A549 (cell line): Measurements from ENCODE around the gene FILIP1L. TPM values are rescaled to one million over a fixed set of nuclear protein-coding genes. Genes with fewer than 3 reads are reported as not detected.

ENCODE experiments used
- ATAC-seq, 2 experiments: fragments of 200-7000 bp in 1 of 2; fragments of >200 bp in 1 of 2; cut with Nextera tagmentation in 1 of 2; cut with Tn5 transposase in 1 of 2; 3 replicates each; pipeline versions ENCODE4 v1.8.0 to v1.9.1; 2018 to 2020; ENCODE audit warnings: mild to moderate bottlenecking in 1 of 2, moderate library complexity in 1 of 2
- CTCF ChIA-PET: fragments of 300-600 bp; sonication (Branson Sonifier 250); formaldehyde crosslinking; extraction: SDS; loops from one replicate; lab custom pipeline; 2021; ENCODE audit warnings: antibody characterized with exemption, inconsistent platforms; lab: Yijun Ruan, JAX
- POLR2A ChIA-PET: fragments of 350-600 bp; formaldehyde crosslinking; extraction: SDS; loops from one replicate; lab custom pipeline; 2021; ENCODE audit warnings: antibody characterized with exemption, inconsistent platforms; lab: Yijun Ruan, JAX
- DNase-seq, 2 experiments: peaks; one replicate each; pipeline versions ENCODE4 v3.0.0 to v3.0.0-alpha.2; 2011 to 2016; ENCODE audit warnings: low read depth in 1 of 2, low spot score in 1 of 2
- FAIRE-seq: peaks from 2 replicates; lab custom pipeline; 2011; peaks lifted over from hg19 to GRCh38; lab: Jason Lieb, UNC
- H3K27ac ChIP-seq, 2 experiments: fragments of >200 bp; sonication (Bioruptor Twin); formaldehyde crosslinking; 3 replicates each; pipeline ENCODE4 v1.5.1; 2016 to 2017
- H3K4me1 ChIP-seq: fragments of >200 bp; sonication (Bioruptor Twin); formaldehyde crosslinking; 3 replicates; pipeline ENCODE4 v1.6.1; 2016
- H3K4me2 ChIP-seq: fragments of >200 bp; sonication (Bioruptor Twin); formaldehyde crosslinking; 3 replicates; pipeline ENCODE4 v1.6.1; 2016
- H3K4me3 ChIP-seq: fragments of >200 bp; sonication (Bioruptor Twin); formaldehyde crosslinking; 3 replicates; pipeline ENCODE4 v1.5.1; 2016
- H3K9me3 ChIP-seq: fragments of >200 bp; sonication (Bioruptor Twin); formaldehyde crosslinking; 3 replicates; pipeline ENCODE4 v1.6.1; 2016
- ATOH8 ChIP-seq: fragments of 250-450 bp; sonication (Bioruptor Pico); IDR thresholded peaks from 2 replicates; pipeline ENCODE4 v1.5.0; 2020; ENCODE audit warnings: low read depth, mild to moderate bottlenecking, moderate library complexity
- BHLHE40 ChIP-seq: IDR thresholded peaks from 2 replicates; pipeline ENCODE4 v1.6.1; 2012; ENCODE audit warnings: low read depth, low read length, inconsistent platforms
- CBX2 ChIP-seq: fragments of 200-600 bp; sonication (generic); IDR thresholded peaks from 2 replicates; pipeline ENCODE4 v1.6.1; 2016; ENCODE audit warnings: low read depth, mild to moderate bottlenecking, borderline replicate concordance
- CBX8 ChIP-seq: fragments of 200-600 bp; sonication (generic); IDR thresholded peaks from 2 replicates; pipeline ENCODE4 v1.6.1; 2016
- EP300 ChIP-seq, 2 experiments: fragments of >200 bp; sonication (Bioruptor Twin); formaldehyde crosslinking; IDR thresholded peaks; 2 replicates in 1 of 2; 3 replicates in 1 of 2; pipeline ENCODE4 v1.6.1; 2016 to 2017
- FOSB ChIP-seq: fragments of 250-450 bp; sonication (Bioruptor Pico); IDR thresholded peaks from 2 replicates; pipeline ENCODE4 v1.5.0; 2020; ENCODE audit warnings: mild to moderate bottlenecking, moderate library complexity
- FOSL2 ChIP-seq, 2 experiments: fragments of 450-650 bp in 1 of 2; fragments of >200 bp in 1 of 2; sonication (Bioruptor Twin) in 1 of 2; formaldehyde crosslinking; IDR thresholded peaks; 2 replicates each; pipeline versions ENCODE4 v1.5.0 to v1.6.1; 2016 to 2020; ENCODE audit warnings: mild to moderate bottlenecking in 1 of 2, moderate library complexity in 1 of 2
- FOXS1 ChIP-seq: fragments of 250-450 bp; sonication (Bioruptor Pico); IDR thresholded peaks from 2 replicates; pipeline ENCODE4 v1.5.0; 2020; ENCODE audit warnings: mild to moderate bottlenecking, moderate library complexity
- GATA3 ChIP-seq: IDR thresholded peaks from 2 replicates; pipeline ENCODE4 v1.6.1; 2012; ENCODE audit warnings: borderline replicate concordance
- HES2 ChIP-seq: fragments of >200 bp; sonication (Bioruptor Twin); formaldehyde crosslinking; IDR thresholded peaks from 2 replicates; pipeline ENCODE4 v1.6.1; 2016
- HEYL ChIP-seq: fragments of 250-450 bp; sonication (Bioruptor Pico); IDR thresholded peaks from 2 replicates; pipeline ENCODE4 v1.8.0; 2021; ENCODE audit warnings: mild to moderate bottlenecking, moderate library complexity
- HMGXB4 ChIP-seq: fragments of 250-450 bp; sonication (Bioruptor Pico); IDR thresholded peaks from 2 replicates; pipeline ENCODE4 v1.5.0; 2021; ENCODE audit warnings: mild to moderate bottlenecking, moderate library complexity, borderline replicate concordance
- HOXA7 ChIP-seq: fragments of 250-450 bp; sonication (Bioruptor Pico); IDR thresholded peaks from 2 replicates; pipeline ENCODE4 v1.5.0; 2020; ENCODE audit warnings: mild to moderate bottlenecking, moderate library complexity
- MAZ ChIP-seq: fragments of 150-350 bp; IDR thresholded peaks from 2 replicates; pipeline ENCODE4 v1.6.1; 2014; ENCODE audit warnings: antibody characterized with exemption, low read depth, low read length, borderline replicate concordance
- NFE2L2 ChIP-seq: fragments of 150-350 bp; conservative IDR thresholded peaks from 2 replicates; pipeline ENCODE4 v1.6.1; 2014; ENCODE audit warnings: low read length
- NPAS2 ChIP-seq: fragments of 250-450 bp; sonication (Bioruptor Pico); IDR thresholded peaks from 2 replicates; pipeline ENCODE4 v1.8.0; 2022; ENCODE audit warnings: mild to moderate bottlenecking, moderate library complexity, borderline replicate concordance
- PBX3 ChIP-seq: IDR thresholded peaks from 2 replicates; pipeline ENCODE4 v1.6.1; 2012
- POLR2AphosphoS2 ChIP-seq: conservative IDR thresholded peaks from 2 replicates; pipeline ENCODE4 v1.6.1; 2012; ENCODE audit warnings: low read length, improper control_type of control experiment, inconsistent platforms
- RARB ChIP-seq: fragments of 250-450 bp; sonication (Bioruptor Pico); IDR thresholded peaks from 2 replicates; pipeline ENCODE4 v1.8.0; 2021; ENCODE audit warnings: mild to moderate bottlenecking, moderate library complexity
- RCOR1 ChIP-seq: fragments of 150-350 bp; IDR thresholded peaks from 2 replicates; pipeline ENCODE4 v1.6.1; 2014; ENCODE audit warnings: antibody characterized with exemption, low read length, low read depth
- RFX5 ChIP-seq: fragments of 450-650 bp; IDR thresholded peaks from 2 replicates; pipeline ENCODE4 v1.7.1; 2014; ENCODE audit warnings: antibody characterized with exemption, mild to moderate bottlenecking, moderate library complexity
- RNF2 ChIP-seq: fragments of 200-600 bp; sonication (generic); IDR thresholded peaks from 2 replicates; pipeline ENCODE4 v1.6.1; 2016; ENCODE audit warnings: low read depth, mild to moderate bottlenecking, antibody characterized with exemption, moderate library complexity, borderline replicate concordance
- SMC3 ChIP-seq: fragments of >200 bp; sonication (Bioruptor Twin); formaldehyde crosslinking; IDR thresholded peaks from 3 replicates; pipeline ENCODE4 v1.6.1; 2018; ENCODE audit warnings: inconsistent platforms
- SREBF2 ChIP-seq: fragments of 450-650 bp; IDR thresholded peaks from 2 replicates; pipeline ENCODE4 v1.6.1; 2014; ENCODE audit warnings: mild to moderate bottlenecking, moderate library complexity
- USF2 ChIP-seq: fragments of 450-650 bp; IDR thresholded peaks from 2 replicates; pipeline ENCODE4 v1.6.1; 2014; ENCODE audit warnings: antibody characterized with exemption
- ZC3H11A ChIP-seq: fragments of 450-650 bp; IDR thresholded peaks from 2 replicates; pipeline ENCODE4 v1.6.1; 2014; ENCODE audit warnings: antibody characterized with exemption, mild to moderate bottlenecking
- ZSCAN20 ChIP-seq: fragments of 250-450 bp; sonication (Bioruptor Pico); IDR thresholded peaks from 2 replicates; pipeline ENCODE4 v1.8.0; 2022; ENCODE audit warnings: mild to moderate bottlenecking, moderate library complexity
- WGBS: methylation state at CpG from one replicate; pipeline ENCODE4 v1.1.6; 2017; ENCODE audit errors: missing lambda C conversion rate; 5-methylcytosine and 5-hydroxymethylcytosine counted together
- polyA minus RNA-seq: library from RNA; depleted of rRNA, polyadenylated mRNA; stranded (reverse); fragments of >200 nt; gene quantifications from 2 replicates; pipeline ENCODE4 v1.2.3, GENCODE V29; 2011; rRNA and poly(A)+ RNA removed
- polyA plus RNA-seq, 4 experiments: library from polyadenylated mRNA; depleted of rRNA in 3 of 4; stranded (reverse); fragments of >200 nt; fragmentation: RNase III in 1 of 4; extraction: RNeasy Plus Mini Kit Qiagen cat#74134 plus additional on column Dnase treatment in 1 of 4; gene quantifications; 2 replicates in 3 of 4; 3 replicates in 1 of 4; pipeline ENCODE4 v1.2.3, GENCODE V29; 2011 to 2017

FILIP1L gene
- polyA plus RNA-seq (2011; rRNA removed) (0.29 and 0.45 TPM in 2 replicates), polyA plus RNA-seq (2017; fragmentation: RNase III; extraction: RNeasy Plus Mini Kit Qiagen cat#74134 plus additional on column Dnase treatment) (0.19 to 0.45 TPM (median 0.22 TPM) in 3 replicates), polyA minus RNA-seq (0.21 and 1.8 TPM in 2 replicates)
- polyA plus RNA-seq (2012; cell fraction: cytosol; rRNA removed), result 0.07 and 0.26 TPM in 2 replicates
- polyA plus RNA-seq (2012; cell fraction: nucleus; rRNA removed), result 0.06 and 0.12 TPM in 2 replicates

- no peak for TF ChIP-seq NFE2L2
- no peak for TF ChIP-seq RFX5
- no peak for TF ChIP-seq MAZ
- no peak for TF ChIP-seq FOXS1 (CRISPR knock-in tag)
- no peak for TF ChIP-seq CBX8
- ChIA-PET CTCF (no interaction called here), POLR2A (interaction anchor here (0.8 kb wide), 1 partner anchor 146 kb away, joined by 3 read pairs; the partner anchor contains the start of gene TBC1D23)
- no peak for DNase-seq
- H3K4me2 ChIP-seq, result no peak within 1 kb of the TSS
- H3K27ac ChIP-seq, result no peak within 1 kb of the TSS
- 90% methylated on average over 7 of the region's 7 CpGs for WGBS
- no peak within 1 kb of the TSS for H3K4me3 ChIP-seq
- H3K4me1 ChIP-seq, result no peaks in the 10 kb centered on the region
- FAIRE-seq, result no peak
- no peak for ATAC-seq
- H3K9me3 ChIP-seq, result no peaks in the 10 kb centered on the region
These were observed at the start of gene FILIP1L for GRCh38 chr3:100114413-100115030. FILIP1L (minus strand) TSS chr3:100114501.

- TF ChIP-seq PBX3, result no peak
- TF ChIP-seq RCOR1, result no peak
- no peak for TF ChIP-seq POLR2AphosphoS2
- TF ChIP-seq RNF2, result no peak
- TF ChIP-seq CBX2, result no peak
- TF ChIP-seq ZSCAN20 (CRISPR knock-in tag), result no peak
- no peak for TF ChIP-seq BHLHE40
- TF ChIP-seq FOSL2 (IDR thresholded peaks at IDR 0.05), result no peak
- no peak for TF ChIP-seq FOSL2 (CRISPR knock-in tag; IDR thresholded peaks at IDR 0.05)
- no peak for TF ChIP-seq USF2
- no peak for TF ChIP-seq GATA3
- TF ChIP-seq HEYL (CRISPR knock-in tag), result no peak
- TF ChIP-seq ATOH8, result no peak
- no peak for TF ChIP-seq RARB (CRISPR knock-in tag)
- no peak for TF ChIP-seq SMC3
- no peak for TF ChIP-seq ZC3H11A
- POLR2A ChIA-PET, result no interaction called here
- Histone ChIP-seq H3K9me3 (no peaks in the 10 kb centered on the region), H3K4me3 (no peak overlapping the region), H3K27ac (no peak overlapping the region), H3K4me2 (no peak overlapping the region), H3K4me1 (peaks cover 4% of the 10 kb centered on the region; the same call in 1 of the 3 replicates)
- DNase-seq (no peak), FAIRE-seq (no peak), ATAC-seq (no peak)
- CTCF ChIA-PET, result no interaction called here
- WGBS, result 77% methylated on average over 2 of the region's 2 CpGs
These were observed 49.5 kb upstream of the FILIP1L start for GRCh38 chr3:100163787-100164186.

- no peak overlapping the region for H3K27ac ChIP-seq
- 75% methylated on average over 2 of the region's 2 CpGs for WGBS
- TF ChIP-seq ATOH8 (no peak), HES2 (no peak), FOSB (CRISPR knock-in tag) (no peak), HOXA7 (CRISPR knock-in tag) (no peak), MAZ (no peak), NPAS2 (CRISPR knock-in tag) (no peak), GATA3 (no peak), SREBF2 (no peak), HMGXB4 (CRISPR knock-in tag) (no peak), EP300 (IDR thresholded peaks at IDR 0.05) (no peak)
- TF ChIP-seq, all 56 proteins: peak for 0
- no peak overlapping the region for H3K4me2 ChIP-seq
- H3K4me1 ChIP-seq, result peaks cover 4% of the 10 kb centered on the region; the same call in 1 of the 3 replicates
- ATAC-seq, result no peak
- CTCF ChIA-PET, result no interaction called here
- no peak for DNase-seq
- H3K4me3 ChIP-seq, result no peak overlapping the region
- POLR2A ChIA-PET, result no interaction called here
- FAIRE-seq, result no peak
- H3K9me3 ChIP-seq, result peaks cover 12% of the 10 kb centered on the region; the same call in 2 of the 3 replicates
These were observed 46.2 kb upstream of the FILIP1L start for GRCh38 chr3:100160521-100160920.
